Ishikawa (cell line): ENCODE data around the gene ANKFN1.

ENCODE experiments used
- CEBPB ChIP-seq: IDR thresholded peaks from 2 replicates; pipeline ENCODE4 v1.6.1; 2012
- CREB1 ChIP-seq: IDR thresholded peaks from 2 replicates; pipeline ENCODE4 v1.6.1; 2012; ENCODE audit warnings: low read depth
- EGR1 ChIP-seq: IDR thresholded peaks from 2 replicates; pipeline ENCODE4 v1.6.1; 2012
- EP300 ChIP-seq: IDR thresholded peaks from 2 replicates; pipeline ENCODE4 v1.6.1; 2012; ENCODE audit warnings: borderline replicate concordance
- FOXM1 ChIP-seq: IDR thresholded peaks from 2 replicates; pipeline ENCODE4 v1.6.1; 2012; ENCODE audit warnings: low read depth, borderline replicate concordance
- NFIC ChIP-seq: IDR thresholded peaks from 2 replicates; pipeline ENCODE4 v1.6.1; 2012
- RAD21 ChIP-seq: IDR thresholded peaks from 2 replicates; pipeline ENCODE4 v1.6.1; 2012; ENCODE audit warnings: low read depth
- TAF1 ChIP-seq: IDR thresholded peaks from 2 replicates; pipeline ENCODE4 v1.6.1; 2012; ENCODE audit warnings: low read depth, mild to moderate bottlenecking
- TCF12 ChIP-seq: IDR thresholded peaks from 2 replicates; pipeline ENCODE4 v1.6.1; 2012; ENCODE audit warnings: low read depth
- TEAD4 ChIP-seq: IDR thresholded peaks from 2 replicates; pipeline ENCODE4 v1.6.1; 2012
- USF1 ChIP-seq: IDR thresholded peaks from 2 replicates; pipeline ENCODE4 v1.6.1; 2012
- YY1 ChIP-seq: IDR thresholded peaks from 2 replicates; pipeline ENCODE4 v1.6.1; 2012; ENCODE audit warnings: low read depth
- ZBTB7A ChIP-seq: IDR thresholded peaks from 2 replicates; pipeline ENCODE4 v1.6.1; 2012; ENCODE audit warnings: low read depth
- TF ChIP-seq, protein P1 (sequence below): IDR thresholded peaks from 2 replicates; pipeline ENCODE4 v1.6.1; 2012
- TF ChIP-seq, protein P2 (sequence below): IDR thresholded peaks from 2 replicates; pipeline ENCODE4 v1.6.1; 2012; ENCODE audit warnings: low read depth, mild to moderate bottlenecking

The ANKFN1 gene

GRCh38 chr17:56314026-56314425 is 160.8 kb downstream of the ANKFN1 start:
- TF ChIP-seq TEAD4 (no peak), USF1 (no peak), TAF1 (no peak)

DNA sequence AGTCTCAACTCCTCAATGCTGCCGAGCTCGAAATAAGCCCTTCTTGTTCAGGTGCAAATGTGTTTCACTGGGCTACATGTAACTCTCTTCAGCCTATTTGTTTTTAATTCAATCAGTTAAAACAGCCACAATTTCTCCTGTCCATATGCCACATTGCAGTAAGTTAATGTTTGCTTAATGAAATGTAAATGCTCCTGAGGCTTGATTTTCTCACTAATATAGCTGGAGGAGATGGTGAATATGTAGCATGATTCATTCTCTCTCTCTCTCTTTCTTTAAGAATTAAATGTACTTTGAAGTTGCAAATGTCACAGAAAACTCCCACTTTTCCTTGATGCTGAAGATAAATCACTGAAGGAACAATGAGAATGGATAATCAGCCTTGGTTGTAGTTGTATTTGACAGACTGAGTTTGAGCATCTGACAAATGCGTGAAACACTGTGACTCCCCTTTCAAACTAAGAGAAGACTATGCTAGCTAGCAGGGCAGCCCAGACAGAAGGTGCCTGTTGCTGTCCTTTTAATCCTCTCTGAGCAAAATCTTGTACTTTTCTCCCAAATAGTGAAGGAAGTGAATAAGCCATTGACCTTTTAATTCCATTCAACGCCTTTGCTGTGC is 161.8 kb downstream of the ANKFN1 start:
- no peak for TF ChIP-seq CREB1
- TF ChIP-seq, protein P1, sequence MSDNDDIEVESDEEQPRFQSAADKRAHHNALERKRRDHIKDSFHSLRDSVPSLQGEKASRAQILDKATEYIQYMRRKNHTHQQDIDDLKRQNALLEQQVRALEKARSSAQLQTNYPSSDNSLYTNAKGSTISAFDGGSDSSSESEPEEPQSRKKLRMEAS: no peak
- no peak for TF ChIP-seq NFIC
- TF ChIP-seq EP300: no peak
- TF ChIP-seq, protein P2, sequence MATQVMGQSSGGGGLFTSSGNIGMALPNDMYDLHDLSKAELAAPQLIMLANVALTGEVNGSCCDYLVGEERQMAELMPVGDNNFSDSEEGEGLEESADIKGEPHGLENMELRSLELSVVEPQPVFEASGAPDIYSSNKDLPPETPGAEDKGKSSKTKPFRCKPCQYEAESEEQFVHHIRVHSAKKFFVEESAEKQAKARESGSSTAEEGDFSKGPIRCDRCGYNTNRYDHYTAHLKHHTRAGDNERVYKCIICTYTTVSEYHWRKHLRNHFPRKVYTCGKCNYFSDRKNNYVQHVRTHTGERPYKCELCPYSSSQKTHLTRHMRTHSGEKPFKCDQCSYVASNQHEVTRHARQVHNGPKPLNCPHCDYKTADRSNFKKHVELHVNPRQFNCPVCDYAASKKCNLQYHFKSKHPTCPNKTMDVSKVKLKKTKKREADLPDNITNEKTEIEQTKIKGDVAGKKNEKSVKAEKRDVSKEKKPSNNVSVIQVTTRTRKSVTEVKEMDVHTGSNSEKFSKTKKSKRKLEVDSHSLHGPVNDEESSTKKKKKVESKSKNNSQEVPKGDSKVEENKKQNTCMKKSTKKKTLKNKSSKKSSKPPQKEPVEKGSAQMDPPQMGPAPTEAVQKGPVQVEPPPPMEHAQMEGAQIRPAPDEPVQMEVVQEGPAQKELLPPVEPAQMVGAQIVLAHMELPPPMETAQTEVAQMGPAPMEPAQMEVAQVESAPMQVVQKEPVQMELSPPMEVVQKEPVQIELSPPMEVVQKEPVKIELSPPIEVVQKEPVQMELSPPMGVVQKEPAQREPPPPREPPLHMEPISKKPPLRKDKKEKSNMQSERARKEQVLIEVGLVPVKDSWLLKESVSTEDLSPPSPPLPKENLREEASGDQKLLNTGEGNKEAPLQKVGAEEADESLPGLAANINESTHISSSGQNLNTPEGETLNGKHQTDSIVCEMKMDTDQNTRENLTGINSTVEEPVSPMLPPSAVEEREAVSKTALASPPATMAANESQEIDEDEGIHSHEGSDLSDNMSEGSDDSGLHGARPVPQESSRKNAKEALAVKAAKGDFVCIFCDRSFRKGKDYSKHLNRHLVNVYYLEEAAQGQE: no peak
- no peak for TF ChIP-seq TEAD4
- TF ChIP-seq ZBTB7A: no peak
- TF ChIP-seq YY1: no peak
- no peak for TF ChIP-seq RAD21
- no peak for TF ChIP-seq TAF1
- no peak for TF ChIP-seq FOXM1
- TF ChIP-seq TCF12: no peak
- TF ChIP-seq EGR1: no peak
- no peak for TF ChIP-seq USF1
- TF ChIP-seq CEBPB: no peak

GRCh38 chr17:56316604-56317003 is 163.3 kb downstream of the ANKFN1 start:
- TF ChIP-seq, protein P2: no peak
- TF ChIP-seq FOXM1 (no peak), RAD21 (no peak), EP300 (no peak), CREB1 (no peak), ZBTB7A (no peak), NFIC (no peak), USF1 (no peak), EGR1 (no peak)

DNA sequence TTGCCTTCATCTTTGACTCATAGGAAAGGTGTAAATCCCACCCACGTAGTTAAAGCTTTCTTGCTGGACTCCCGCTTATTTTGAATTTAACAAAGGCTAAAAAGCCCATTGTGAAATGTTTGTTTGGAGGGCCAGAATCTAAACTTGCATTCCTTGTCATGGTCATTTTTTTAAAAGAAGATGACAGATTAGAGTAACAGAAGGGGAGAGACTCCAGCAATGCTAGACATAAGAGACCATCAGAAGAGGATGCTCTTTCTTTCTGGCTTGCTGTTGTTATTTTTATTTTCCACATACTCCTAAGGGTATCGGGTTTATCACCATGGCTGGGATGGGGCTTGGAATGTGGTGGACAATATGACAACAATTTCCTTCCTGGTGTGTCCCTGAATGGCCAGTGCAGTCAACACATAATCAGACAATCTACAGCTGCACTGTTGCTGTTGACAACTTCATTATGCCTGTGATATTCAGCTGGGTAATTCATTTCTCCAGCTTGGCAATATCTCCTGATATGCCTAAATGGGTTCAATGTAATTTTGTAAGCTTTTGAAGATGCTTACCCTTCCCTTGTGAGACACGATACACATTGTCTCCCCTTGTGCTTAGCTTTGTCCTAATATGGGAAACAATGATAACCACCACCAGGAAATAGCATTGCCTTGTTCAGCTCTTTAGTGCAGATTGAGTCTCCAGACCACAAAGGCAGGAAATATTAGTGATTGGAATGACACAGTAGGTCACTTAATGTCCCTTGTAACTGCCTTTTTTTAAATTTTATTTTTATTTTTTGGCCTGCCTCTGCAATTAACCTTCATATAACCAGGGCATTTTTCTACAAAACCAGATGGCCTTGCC is 164.3 kb downstream of the ANKFN1 start:
- TF ChIP-seq, protein P2: no peak
- TF ChIP-seq CEBPB (no peak), ZBTB7A (no peak), YY1 (no peak), EGR1 (no peak), FOXM1 (no peak), TCF12 (no peak), EP300 (no peak), TAF1 (no peak), CREB1 (no peak)
